Muscle of arm (tissue), 14 donors: Measurements from ENCODE around the gene ZFTA. TPM values are rescaled to one million over a fixed set of nuclear protein-coding genes. Genes with fewer than 3 reads are reported as not detected.
"Not testable (repeated sequence)": the region's sequence is repeated elsewhere in the genome, so short reads cannot be mapped to it uniquely, and the experiment has no call there.

ENCODE experiments used
- DNase-seq: peaks from one replicate; pipeline ENCODE4 v3.0.0-alpha.2; 2013
- long read RNA-seq, 11 donors: transcript quantifications; one replicate each; lab custom pipeline, GENCODE V29; 2026
- polyA plus RNA-seq, 12 donors: library from polyadenylated mRNA; unstranded; fragments of 120-200 nt; gene quantifications; one replicate each; pipeline ENCODE4 v1.2.1, GENCODE V29; 2013; ENCODE audit not compliant: insufficient read length in 12 of 12

Gene ZFTA
- polyA plus RNA-seq = 10 to 100 TPM in 11 of 12 donors, not detected in 1; 22.7 to 38.7 (median 26.3) TPM
- long read RNA-seq, donor 1, full-length matches to known transcripts = 2 of 9 reads
- long read RNA-seq, donor 1, partial matches to known transcripts = 7 of 9 reads
- long read RNA-seq, donor 1, other reads (novel, unspliced or antisense) = 0 of 9 reads
- long read RNA-seq, donor 2, full-length matches to known transcripts = 1 of 1 reads
- long read RNA-seq, donor 2, partial matches to known transcripts = 0 of 1 reads
- long read RNA-seq, donor 2, other reads (novel, unspliced or antisense) = 0 of 1 reads
- long read RNA-seq, donor 3, full-length matches to known transcripts = 1 of 1 reads
- long read RNA-seq, donor 3, partial matches to known transcripts = 0 of 1 reads
- long read RNA-seq, donor 3, other reads (novel, unspliced or antisense) = 0 of 1 reads
- long read RNA-seq, donor 4 = 0 reads
- long read RNA-seq, donor 5 = 0 reads
- long read RNA-seq, donor 6 = 0 reads
- long read RNA-seq, donor 7 = 0 reads
- long read RNA-seq, donor 8, full-length matches to known transcripts = 5 of 5 reads
- long read RNA-seq, donor 8, partial matches to known transcripts = 0 of 5 reads
- long read RNA-seq, donor 8, other reads (novel, unspliced or antisense) = 0 of 5 reads
- long read RNA-seq, donor 9 = 0 reads
- long read RNA-seq, donor 10, full-length matches to known transcripts = 1 of 1 reads
- long read RNA-seq, donor 10, partial matches to known transcripts = 0 of 1 reads
- long read RNA-seq, donor 10, other reads (novel, unspliced or antisense) = 0 of 1 reads
- long read RNA-seq, donor 11, partial matches to known transcripts = 0 of 1 reads
- long read RNA-seq, donor 11, other reads (novel, unspliced or antisense) = 0 of 1 reads

- peak; percentile 56 for DNase-seq
Measured at GRCh38 chr11:63768237-63769041, at the start of gene ZFTA. TSS of gene ZFTA (minus strand) at chr11:63768775. CDS start at chr11:63768622, 153 bp downstream.

GRCh38 chr11:63817758-63818498, 49.4 kb upstream of the ZFTA start:
- no peak for DNase-seq

DNA sequence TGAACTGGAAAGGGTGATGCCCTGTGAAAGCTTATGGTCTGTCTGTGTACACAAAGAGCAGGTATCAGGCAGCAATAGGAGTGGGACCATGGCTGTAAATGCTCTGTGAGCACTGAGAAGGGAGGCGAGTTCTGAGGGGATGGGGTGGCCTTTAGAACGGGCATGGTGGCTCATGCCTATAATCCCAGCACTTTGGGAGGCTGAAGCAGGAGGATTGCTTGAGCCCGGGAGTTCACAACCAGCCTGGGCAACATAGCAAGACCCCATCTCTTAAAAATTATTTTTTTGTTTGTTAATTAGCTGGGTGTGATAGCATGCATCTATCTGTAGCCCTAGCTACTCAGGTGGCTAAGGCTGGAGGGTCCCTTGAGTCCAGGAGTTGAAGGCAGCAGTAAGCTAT, 48.2 kb upstream of the ZFTA start:
- DNase-seq = no peak

- no peak for DNase-seq
Measured at GRCh38 chr11:63816166-63816565, 47.6 kb upstream of the ZFTA start.

DNA sequence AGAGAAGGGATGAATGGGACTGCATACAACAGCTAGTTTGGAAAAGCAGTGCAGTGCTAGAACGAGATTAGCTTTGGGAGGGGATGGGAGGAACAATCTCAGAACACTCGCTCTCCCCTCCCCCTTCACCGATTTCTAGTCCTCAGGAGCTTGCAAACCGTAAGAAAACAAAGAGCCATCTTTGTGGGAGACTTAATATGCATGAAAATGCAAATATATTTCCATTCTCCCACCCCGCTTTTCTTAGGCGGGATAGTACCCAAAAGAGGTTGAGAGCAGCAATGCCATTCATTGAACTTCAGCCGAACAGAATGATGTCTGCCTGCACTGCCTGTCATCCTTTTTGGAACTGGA, 45.8 kb upstream of the ZFTA start:
- no peak for DNase-seq

DNA sequence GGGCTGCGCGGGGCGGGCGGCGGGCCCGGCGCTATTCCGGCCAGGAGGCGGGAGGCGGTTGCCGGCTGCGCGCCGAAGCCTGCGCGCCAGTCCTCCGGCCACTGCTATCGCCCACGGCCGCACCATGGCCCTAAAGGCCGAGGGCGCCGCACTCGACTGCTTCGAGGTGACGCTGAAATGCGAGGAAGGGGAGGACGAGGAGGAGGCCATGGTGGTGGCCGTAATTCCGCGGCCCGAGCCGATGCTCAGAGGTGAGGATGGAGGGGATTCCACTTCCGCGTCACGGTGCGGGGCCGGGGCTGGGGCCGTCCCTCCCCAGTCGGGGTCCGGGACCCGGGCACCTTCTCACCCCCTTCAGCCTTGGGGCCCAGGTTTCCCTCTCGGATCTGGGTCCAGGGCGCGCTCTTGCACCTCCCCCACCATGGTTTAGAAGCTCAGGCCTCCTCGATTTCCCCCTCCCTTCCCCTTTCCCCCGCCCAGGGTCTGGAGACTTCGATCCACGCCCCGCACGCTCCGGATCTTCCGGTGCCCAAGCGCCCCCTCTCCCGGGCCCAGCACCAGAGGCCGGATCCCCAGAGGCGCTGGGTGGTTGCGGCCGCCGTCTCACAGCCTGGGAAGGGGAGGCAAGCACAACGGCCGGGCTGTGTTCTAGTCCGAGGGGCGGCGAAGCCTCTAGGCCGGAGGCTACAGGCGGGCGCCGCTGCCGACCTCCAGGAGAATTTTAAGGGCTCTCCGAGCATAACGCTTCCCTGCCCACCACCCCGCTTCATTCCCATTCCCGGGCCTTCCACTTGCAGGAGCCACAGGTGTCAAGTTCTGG, 45.2 kb upstream of the ZFTA start:
- peak; percentile 49 for DNase-seq

DNA sequence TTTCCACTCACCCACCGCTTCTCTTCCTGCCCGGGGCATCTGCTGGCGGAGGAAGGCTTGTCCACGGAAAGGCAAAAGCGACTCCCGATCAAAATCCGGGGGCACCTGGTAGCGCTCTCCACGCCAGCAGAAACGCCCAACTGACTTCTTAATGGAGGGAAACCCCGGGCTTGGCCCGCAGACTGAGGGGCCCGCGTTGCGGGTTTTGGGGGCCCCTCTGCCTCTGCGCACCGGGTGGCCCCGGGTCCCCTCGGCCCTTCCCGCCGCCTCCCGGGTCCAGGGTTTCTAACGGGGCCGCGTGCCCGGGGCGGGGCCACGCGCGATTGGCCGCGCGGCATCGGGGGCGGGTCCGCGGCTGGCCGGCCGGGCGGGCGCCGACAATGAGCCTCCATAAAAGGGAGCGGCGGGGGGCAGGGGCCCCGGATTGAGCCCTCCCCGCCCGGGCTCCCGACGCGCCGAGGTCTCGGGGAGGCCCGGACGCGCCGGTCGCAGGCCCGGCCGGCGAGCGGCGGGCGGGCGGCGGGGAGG, 44.5 kb upstream of the ZFTA start, which contains the start of gene SPINDOC:
Gene SPINDOC (plus strand): TSS at position 422 of the 528 bp plus-strand sequence. CDS start 231 bp downstream, outside the sequence.
- DNase-seq = peak; percentile 63

GRCh38 chr11:63811522-63811921, 42.9 kb upstream of the ZFTA start:
- DNase-seq = no peak

DNA sequence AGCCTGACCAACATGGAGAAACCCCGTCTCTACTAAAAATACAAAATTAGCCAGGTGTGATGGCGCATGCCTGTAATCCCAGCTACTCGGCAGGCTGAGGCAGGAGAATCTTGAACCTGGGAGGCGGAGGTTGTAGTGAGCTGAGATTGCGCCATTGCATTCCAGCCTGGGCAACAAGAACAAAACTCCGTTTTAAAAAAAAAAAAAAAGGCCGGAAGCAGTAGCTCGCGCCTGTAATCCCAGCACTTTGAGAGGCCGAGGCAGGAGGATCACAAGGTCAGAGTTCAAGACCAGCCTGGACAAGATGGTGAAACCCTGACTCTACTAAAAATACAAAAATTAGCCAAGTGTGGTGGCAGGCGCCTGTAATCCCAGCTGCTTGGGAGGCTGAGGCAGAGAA, 41.8 kb upstream of the ZFTA start:
- DNase-seq = not testable (repeated sequence)

DNA sequence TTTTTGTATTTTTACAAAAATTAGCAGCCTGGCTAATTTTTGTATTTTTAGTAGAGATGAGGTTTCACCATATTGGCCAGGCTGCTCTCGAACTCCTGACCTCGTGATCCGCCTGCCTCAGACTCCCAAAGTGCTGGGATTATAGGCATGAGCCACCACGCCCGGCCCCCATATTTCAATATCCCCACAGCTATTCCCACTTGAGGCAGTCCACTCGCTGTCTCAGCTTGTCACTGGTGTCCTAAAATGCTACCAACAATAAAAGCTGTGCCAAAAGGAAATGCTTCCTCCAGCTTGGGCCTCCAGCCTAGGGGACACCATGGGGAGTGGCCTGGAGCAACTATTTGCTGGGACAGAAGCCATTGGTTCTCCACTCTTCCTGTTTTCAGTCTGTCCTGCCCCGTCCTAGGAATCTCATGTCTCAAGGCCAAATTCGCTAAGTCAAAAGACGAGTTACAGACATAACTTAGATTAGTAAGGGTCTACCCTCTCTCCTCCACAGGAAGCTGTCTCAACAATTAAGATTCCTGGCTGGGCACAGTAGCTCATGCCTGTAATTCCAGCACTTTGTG, 37.4 kb upstream of the ZFTA start:
- no peak for DNase-seq

- no peak for DNase-seq
Measured at GRCh38 chr11:63804259-63804658, 35.7 kb upstream of the ZFTA start.

- no peak for DNase-seq
Measured at GRCh38 chr11:63802637-63803414, 34.3 kb upstream of the ZFTA start.

- DNase-seq = no peak
Measured at GRCh38 chr11:63800921-63801320, 32.3 kb upstream of the ZFTA start.

GRCh38 chr11:63795066-63795465, 26.5 kb upstream of the ZFTA start:
- DNase-seq = no peak

- no peak for DNase-seq
Measured at GRCh38 chr11:63793161-63793560, 24.6 kb upstream of the ZFTA start.

GRCh38 chr11:63791495-63792167, 23.1 kb upstream of the ZFTA start:
- DNase-seq = no peak

- DNase-seq = no peak
Measured at GRCh38 chr11:63785823-63786222, 17.2 kb upstream of the ZFTA start.

GRCh38 chr11:63783925-63784592, 15.5 kb upstream of the ZFTA start:
- DNase-seq = no peak
